GM19239 (cell line): ENCODE data around the gene FAM9C.

Source experiments
- DNase-seq: peaks from one replicate; pipeline ENCODE4 v3.0.0; 2011; ENCODE audit warnings: low spot score; ENCODE audit not compliant: insufficient read length
- FAIRE-seq: peaks from 2 replicates; lab custom pipeline; 2011; peaks lifted over from hg19 to GRCh38; lab: Jason Lieb, UNC

FAM9C gene

GRCh38 chrX:13009844-13010243 is 34.6 kb downstream of the FAM9C start:
- DNase-seq (no peak), FAIRE-seq (peak; percentile 70)

DNA sequence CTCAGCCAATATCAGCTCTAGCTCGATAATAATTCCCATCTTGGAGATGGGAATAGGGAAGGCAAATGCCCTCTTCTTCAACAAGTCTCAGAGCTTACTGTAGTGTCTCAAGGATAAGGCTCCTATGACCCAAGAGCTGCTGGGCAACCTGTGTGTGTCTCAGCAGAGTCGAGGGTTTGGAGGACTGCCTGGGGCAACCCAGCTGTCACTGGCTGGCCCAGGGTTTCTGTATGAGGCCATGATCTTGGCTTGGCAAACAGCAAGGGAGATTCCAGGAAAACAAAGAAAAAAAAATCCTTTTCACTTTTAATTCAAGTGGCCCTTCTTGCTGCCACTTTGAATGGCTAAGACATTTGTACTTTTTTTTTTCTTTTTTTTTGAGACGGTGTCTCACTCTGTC is 35.1 kb downstream of the FAM9C start:
- FAIRE-seq (peak; percentile 31), DNase-seq (no peak)

DNA sequence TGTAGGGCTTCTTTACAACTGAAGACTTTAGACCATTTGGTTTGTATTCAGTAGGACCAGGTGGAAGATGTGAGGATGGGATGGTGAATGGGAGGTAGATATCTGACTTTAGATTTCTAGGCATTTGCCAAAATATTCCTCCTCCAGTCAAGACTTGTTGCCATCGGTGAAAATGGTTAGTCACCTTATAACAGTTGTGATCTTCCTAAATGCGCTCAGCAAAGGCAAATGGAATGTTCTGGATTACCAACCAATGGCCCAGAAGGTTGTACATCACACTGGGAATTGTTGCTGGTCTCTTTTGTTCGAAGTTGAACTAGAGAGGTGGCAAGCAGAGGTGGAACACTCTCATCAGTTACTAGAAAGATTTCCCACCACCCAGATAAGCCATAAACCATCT is 35.6 kb downstream of the FAM9C start:
- FAIRE-seq (no peak), DNase-seq (no peak)

DNA sequence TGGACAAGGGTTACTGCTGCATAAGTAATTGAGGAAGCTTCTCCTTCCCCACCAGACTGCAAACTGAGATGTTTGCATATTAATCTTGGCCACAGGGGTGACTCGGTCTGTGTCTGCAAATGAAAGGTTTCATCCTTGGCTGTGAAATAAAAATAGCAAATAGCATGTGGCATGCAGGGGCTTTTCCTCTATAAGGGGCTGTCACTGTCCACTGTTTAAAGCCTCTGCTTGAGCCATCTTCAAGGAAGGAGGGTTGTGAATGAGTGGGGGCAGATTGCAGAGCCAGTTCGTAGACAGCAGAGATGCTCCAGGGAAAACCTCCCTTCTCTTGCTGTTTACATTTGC is 36.3 kb downstream of the FAM9C start:
- peak; percentile 99 for FAIRE-seq
- DNase-seq: no peak

GRCh38 chrX:13007519-13008188 is 36.8 kb downstream of the FAM9C start:
- no peak for FAIRE-seq
- no peak for DNase-seq

- FAIRE-seq (peak; percentile 97), DNase-seq (no peak)
These were observed 38.6 kb downstream of the FAM9C start for GRCh38 chrX:13005661-13006473.

GRCh38 chrX:13001961-13002671 is 42.3 kb downstream of the FAM9C start:
- FAIRE-seq (peak; percentile 91), DNase-seq (no peak)

DNA sequence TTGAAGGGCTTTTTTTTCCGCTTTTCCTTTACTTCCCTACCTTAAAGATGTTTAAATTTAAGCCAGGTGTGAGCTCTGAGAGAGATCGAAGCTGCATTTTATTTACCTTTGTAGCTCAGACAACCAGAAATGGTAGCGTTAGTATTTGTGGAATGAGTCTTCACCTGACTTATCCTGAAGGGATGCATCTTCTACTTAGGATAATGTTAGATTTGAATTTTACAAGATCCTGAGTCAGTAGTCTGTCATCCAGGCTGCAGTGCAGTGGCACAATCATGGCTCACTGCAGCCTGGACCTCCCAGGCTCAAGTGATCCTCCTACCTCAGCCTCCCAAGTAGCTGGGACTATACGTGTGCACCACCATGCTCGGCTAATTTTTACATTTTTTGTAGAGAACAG is 43.3 kb downstream of the FAM9C start:
- FAIRE-seq: peak; percentile 33
- no peak for DNase-seq

GRCh38 chrX:13000301-13000811 is 44.1 kb downstream of the FAM9C start:
- FAIRE-seq (no peak), DNase-seq (no peak)

DNA sequence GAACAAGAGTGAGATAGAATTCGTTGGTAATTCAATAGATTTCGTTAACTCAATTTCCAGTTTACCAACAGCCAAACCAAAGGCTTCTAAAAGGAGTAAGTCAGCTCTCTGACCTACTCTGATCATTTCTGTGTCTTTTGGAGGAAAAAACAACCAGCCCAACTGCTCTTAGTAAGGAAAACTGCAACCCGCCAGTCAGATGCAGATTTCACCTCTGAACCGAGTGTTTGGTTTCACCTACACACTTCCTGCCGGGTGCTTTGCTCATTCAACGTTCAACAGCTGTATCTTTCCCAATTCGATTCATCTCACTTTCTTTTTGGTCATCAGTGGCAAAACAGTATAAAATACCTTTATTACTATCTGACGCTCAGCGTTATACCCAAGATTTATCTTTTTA is 45.0 kb downstream of the FAM9C start:
- no peak for DNase-seq
- FAIRE-seq: peak; percentile 99

DNA sequence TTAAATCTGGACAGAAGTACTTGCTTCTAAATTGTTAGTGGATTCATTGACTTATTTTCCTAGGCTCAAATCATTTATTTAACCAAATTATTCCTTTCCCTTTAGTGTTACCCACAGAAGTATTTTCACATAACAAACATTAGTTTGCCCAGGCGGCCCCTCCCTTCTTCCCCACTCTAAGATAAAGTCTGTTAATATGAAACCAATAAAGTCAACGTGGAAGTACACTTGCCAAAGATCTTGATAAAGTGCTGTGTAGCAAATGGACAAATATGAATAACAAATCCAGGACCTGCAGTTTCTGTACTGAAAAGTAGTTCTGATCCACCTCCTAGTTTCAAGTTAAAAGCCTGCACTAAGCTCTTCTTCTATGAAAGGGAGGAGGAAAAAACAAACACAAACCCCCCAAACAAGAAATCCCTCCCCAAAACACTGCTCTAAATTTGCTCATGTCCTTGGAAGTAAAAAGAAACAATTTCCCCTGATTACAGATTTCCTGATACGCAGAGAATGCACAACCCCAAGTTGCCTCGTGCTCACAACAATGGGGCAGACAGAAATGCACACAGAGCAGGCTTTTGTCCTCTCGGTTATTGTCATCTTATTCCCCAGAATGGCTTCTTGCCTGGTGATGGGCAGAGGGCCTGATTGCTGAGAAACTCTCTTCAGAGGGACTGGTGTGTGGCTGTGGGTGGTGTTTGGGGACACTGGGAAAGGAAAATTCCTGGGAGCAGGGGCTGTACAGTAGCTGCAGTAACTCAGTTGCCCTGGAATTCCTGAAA is 46.3 kb downstream of the FAM9C start:
- no peak for DNase-seq
- FAIRE-seq: peak; percentile 89

DNA sequence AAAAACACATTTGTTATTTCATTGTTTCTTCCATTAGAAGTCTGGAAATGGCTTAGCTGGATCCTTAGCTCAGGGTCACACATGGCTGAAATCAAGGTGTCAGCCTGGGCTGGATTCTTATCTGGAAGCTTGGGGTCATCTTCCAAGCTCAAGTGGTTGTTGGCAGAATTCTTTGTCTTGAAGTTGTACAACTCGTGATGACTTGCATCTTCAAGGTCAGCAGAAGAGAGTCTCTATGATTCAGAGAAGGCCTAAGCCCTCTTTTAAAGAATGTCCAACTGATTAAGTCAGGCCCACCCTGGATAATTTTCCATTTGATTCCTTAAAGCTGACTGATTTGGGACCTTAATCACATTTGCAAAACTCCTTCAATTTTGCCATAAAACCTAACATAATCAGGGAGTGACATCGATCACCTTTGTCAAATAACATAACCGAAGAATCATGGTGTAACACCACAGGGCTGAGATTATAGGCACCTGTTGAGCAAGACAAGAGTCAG is 47.4 kb downstream of the FAM9C start:
- FAIRE-seq (peak; percentile 96), DNase-seq (no peak)

DNA sequence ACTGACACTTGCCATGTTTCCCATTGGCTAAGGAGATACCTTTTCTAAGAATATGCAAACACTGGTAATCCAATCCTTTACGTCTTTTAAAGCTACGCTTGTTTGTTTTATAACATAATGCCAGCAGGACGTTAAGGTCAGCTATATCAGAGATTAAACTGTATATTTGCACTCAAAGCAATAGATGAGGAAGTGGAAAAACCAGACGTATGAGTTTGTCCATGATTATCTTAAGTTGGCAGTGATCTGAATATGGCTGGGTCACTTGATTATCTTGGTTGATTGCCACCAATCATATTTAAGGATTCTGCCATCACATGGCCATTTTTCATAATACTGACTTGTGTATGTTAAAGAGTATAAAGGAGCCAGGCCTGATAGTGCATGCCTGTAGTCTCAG is 50.1 kb downstream of the FAM9C start:
- DNase-seq: no peak
- peak; percentile 87 for FAIRE-seq

DNA sequence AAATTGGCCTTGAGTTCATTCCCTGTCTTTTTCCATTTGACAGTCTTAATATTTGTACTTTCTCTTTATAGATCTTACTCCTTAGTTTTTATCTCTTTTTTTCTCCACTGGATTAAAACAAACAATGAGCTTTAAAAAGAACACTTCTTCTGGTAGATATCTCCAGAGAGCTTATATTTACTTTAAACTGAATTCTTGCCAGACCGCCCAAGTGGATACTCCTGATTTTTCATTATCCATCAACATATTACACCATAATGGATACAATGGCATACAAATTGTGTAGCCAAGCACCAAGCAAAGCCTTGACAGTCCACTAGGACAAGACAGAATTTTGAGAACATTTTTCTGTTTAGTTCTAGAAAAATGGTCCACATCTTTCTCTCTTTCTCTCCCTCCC is 50.6 kb downstream of the FAM9C start:
- no peak for DNase-seq
- FAIRE-seq: no peak

- FAIRE-seq (no peak), DNase-seq (no peak)
These were observed 51.8 kb downstream of the FAM9C start for GRCh38 chrX:12992544-12993118.

DNA sequence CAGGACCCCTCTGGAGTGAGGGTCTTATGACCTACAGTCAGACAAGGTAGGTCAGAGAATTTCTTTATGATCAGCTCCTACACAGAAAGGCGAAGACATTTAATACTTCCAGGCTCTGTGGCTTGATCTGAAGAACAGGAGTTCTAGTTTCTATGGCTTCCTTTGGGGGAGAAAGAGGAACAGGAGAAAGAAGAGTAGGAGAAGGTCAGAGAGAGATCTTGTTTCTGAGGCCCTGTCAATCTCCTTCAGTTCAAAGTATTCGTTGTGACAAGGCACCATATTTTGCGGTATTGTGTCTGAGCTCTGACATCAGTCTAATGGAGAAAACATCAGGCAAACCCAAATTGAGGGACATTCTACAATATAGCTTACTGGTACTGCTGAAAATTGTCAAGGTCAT is 52.8 kb downstream of the FAM9C start:
- FAIRE-seq (no peak), DNase-seq (no peak)

DNA sequence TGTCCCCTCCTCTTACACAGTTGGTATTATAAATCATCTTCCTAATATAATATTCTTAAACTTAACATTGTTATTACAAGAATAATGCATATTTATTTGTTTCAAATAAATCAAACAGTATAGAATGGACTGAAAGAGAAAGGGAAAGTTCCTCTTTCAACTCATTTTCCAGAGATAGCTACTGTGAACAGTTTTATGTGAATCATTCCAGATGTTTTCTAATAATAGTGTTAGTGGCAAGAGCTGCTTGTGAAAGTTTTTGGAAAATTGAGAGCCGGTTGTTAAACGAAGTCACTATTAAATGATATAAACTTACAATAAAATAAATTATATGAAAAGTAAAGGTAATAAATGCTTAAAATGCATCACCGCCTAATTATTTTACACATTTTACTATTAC is 55.0 kb downstream of the FAM9C start:
- DNase-seq (no peak), FAIRE-seq (peak; percentile 37)

DNA sequence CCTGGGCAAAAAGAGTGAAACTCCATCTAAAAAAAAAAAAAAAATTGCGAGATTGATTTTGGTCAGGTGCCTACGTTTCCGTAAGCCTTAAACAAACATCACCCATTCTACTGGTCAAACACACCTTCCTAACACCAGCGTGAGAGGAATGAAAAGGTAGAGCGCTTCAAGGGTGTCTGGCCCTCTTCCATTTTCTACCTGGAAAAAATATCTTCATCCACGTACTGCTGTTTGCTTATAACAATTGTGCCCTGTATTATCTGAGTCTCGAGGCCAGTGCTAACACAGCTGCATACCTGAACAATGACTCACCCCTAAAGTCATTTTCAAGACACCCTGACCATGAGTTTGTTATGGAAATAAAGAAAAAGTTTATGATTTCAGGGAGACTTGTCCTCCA is 55.6 kb downstream of the FAM9C start:
- peak; percentile 63 for FAIRE-seq
- DNase-seq: no peak

DNA sequence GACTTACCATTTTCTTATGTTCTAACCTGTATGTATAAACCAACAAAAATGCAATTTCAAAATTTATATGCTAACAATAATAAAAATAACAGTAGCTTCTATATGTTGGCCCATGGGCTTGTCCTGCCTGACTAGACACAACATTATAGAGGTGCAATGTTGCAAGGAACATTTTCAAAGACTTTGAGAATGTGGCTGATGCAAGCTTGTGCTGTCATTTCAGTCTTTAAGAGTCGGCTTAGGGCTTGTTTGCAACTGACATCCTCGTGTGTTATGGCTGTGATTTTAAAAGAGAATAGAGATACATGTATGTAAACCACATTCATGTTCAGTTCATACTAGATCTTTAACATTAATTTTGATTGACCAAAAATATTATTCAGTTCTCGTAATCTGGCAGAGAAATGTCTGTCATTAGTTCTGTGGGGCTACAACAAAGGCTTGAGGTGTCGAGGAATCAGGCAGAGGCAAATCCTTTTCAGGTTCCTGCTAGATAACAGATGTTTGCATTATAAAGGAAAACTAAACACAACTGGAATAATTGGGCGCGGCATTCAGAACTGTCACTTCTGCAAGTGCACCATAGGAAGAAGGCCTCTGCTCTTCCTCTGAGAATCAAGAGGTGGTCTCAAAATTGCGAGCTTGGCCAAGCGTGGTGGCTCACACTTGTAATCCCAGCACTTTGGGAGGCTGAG is 56.4 kb downstream of the FAM9C start:
- DNase-seq (no peak), FAIRE-seq (peak; percentile 72)
